GM13977 (cell line): Measurements from ENCODE around the gene CEACAM4.

Experiments
- DNase-seq: peaks from one replicate; pipeline ENCODE4 v3.0.0; 2012; ENCODE audit warnings: low spot score
- in situ Hi-C: fragments of 300-500 bp; cut with MboI; formaldehyde crosslinking; loops from one replicate; pipeline ENCODE4 v1.12.0; 2022; ENCODE audit warnings: low sequenced_read_pairs, low pct_unique_long_range_greater_than_20kb, mixed read lengths, inconsistent platforms; ENCODE audit not compliant: unreplicated experiment
- TF ChIP-seq, protein P1 (sequence below): IDR thresholded peaks from 2 replicates; pipeline ENCODE4 v1.5.1; 2012; ENCODE audit warnings: mild to moderate bottlenecking, control low read depth; ENCODE audit not compliant: insufficient read depth; ENCODE audit errors: extremely low read depth, missing control alignments

Gene CEACAM4

DNA sequence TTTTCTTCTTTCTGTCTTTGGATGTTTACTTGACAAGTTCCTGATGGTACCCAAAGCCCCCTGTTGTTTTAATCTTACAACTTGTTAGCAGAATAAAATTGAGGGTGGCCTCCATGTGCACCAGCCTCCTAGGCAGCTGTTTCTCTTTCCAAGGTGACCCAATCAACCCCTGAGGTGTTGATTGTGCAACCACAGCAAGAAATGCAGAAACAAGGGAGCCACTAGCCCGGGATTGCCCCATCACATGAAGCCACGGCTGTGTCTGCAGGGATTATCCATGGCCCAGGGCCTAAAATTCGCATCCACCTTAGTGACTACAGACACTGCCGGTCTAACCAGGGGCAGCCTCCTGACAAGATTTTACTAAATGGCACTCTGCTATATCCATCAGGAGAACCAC is 14.4 kb downstream of the CEACAM4 start:
- no peak for DNase-seq
- in situ Hi-C loops = no loop called here
- TF ChIP-seq, protein P1, sequence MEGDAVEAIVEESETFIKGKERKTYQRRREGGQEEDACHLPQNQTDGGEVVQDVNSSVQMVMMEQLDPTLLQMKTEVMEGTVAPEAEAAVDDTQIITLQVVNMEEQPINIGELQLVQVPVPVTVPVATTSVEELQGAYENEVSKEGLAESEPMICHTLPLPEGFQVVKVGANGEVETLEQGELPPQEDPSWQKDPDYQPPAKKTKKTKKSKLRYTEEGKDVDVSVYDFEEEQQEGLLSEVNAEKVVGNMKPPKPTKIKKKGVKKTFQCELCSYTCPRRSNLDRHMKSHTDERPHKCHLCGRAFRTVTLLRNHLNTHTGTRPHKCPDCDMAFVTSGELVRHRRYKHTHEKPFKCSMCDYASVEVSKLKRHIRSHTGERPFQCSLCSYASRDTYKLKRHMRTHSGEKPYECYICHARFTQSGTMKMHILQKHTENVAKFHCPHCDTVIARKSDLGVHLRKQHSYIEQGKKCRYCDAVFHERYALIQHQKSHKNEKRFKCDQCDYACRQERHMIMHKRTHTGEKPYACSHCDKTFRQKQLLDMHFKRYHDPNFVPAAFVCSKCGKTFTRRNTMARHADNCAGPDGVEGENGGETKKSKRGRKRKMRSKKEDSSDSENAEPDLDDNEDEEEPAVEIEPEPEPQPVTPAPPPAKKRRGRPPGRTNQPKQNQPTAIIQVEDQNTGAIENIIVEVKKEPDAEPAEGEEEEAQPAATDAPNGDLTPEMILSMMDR = no peak

DNA sequence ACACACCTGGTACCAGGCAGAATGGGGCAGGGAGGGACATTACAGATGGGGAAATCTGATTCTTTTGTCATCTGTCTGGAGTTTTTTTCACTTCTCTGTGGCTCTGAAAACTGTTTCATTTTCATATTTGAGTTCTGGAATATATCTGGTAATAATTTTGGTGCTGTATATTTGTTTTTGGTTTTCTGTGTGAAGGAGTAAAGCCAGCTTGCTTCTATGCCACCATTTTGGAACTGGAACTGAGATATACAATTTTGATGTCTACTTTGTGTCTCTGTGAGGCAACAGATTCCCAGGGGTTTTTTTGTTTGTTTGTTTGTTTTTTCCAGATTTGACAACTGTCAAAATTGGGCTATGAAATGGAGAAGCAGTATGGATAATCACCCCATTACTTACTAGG is 16.1 kb downstream of the CEACAM4 start:
- TF ChIP-seq, protein P1 = no peak
- in situ Hi-C loops = no loop called here

DNA sequence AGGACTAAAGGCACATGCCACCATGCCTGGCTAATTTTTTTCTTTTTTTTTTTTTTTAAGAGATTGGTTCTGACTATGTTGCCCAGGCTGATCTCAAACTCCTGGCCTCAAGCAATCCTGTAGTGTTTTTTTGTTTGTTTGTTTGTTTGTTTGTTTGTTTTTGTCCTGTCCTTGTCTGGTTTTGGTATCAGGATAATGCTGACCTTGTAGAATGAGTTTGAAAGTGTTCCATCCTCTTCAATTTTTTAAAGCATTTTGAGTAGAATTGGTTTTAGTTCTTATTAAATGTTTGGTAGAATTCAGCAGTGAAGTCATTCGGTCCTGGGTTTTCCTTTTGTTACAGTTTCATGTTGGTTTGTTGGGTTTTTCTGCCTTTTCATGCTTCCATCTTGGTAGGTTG is 19.2 kb downstream of the CEACAM4 start:
- no peak for DNase-seq
- TF ChIP-seq, protein P1 = no peak
- in situ Hi-C loops = no loop called here

More for the DNA sequence above, 16.1 kb downstream of the CEACAM4 start:
- no peak for DNase-seq

DNA sequence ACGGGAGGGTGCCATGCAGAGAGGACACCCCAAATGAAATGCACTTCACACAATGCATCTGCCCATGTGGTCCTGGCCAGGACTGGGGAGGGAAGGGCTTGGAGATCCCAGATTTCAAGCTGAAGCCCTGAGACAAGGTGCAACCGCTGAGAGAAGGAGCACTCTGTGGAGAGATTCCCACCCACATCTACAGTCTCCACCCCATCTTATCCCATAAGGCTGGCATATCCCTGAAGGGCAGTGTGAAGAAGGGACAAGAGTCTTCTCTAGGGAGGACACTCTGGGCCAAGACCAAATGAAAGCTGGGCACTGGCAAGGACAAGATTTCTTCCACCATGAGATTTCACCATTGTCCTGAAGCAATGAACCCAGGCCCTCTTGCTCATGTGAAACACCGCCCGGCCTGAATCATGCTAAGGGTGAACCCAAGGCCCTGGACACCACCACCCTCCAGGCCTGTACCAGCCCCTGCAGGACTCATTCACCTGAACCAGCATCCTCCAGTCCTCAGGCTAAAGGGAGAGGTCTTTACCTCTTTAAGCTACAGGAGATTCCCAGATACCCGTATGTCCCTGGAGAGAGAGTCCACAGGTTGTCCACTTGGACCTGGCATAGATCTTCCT is 20.5 kb downstream of the CEACAM4 start:
- in situ Hi-C loops = no loop called here
- no peak for DNase-seq
- TF ChIP-seq, protein P1 = no peak

DNA sequence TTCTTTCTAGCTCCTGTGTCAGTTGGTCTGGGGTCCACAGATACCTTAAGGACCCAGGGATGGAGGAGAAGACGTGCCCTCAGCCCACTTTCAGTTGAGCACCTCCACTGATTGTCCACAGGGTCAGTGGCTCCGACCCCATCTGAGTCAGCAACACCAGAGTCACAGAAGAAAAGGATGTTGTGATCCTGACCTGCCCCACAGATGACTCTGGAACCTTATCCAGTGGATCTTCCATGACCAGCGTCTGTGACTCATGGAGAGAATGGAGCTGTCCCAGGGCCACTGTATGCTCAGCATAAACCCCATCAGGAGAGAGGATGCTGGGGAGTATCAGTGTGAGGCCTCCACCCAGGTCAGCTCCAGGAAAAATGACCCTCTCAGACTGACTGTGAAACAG is 22.0 kb downstream of the CEACAM4 start:
- TF ChIP-seq, protein P1 = no peak
- in situ Hi-C loops = no loop called here
- DNase-seq = no peak

DNA sequence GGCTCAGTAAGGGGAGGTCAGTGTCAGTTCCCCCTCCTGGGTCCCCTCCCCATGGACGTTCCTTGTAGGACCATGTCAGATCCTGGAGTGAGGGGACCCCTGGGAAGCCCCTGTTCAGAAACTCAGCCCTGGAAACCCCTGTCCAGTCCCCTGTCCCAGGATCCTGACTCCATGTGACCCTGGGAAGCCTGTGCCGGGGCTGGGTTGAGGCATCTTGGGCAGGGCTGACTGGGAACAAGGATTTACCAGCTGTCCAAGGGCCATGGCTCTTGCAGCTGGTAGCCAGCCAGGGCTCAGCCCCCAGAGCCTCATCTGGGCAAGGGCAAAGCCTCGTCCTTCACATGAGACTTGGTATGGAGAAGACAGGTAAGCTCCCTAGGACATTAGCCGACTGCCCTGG is 25.1 kb downstream of the CEACAM4 start:
- TF ChIP-seq, protein P1 = no peak
- in situ Hi-C loops = no loop called here
- DNase-seq = no peak
